Astrocyte of the spinal cord (primary cell): ENCODE results near the gene PCNT.

Experiments used
- DNase-seq: peaks from one replicate; pipeline ENCODE4 v3.0.0; 2011; ENCODE audit warnings: low read depth, low spot score
- H3K4me3 ChIP-seq: 2 replicates; pipeline ENCODE4 v1.5.1; 2011; ENCODE audit warnings: low read depth, mild to moderate bottlenecking, low read length, moderate library complexity
- CTCF ChIP-seq: IDR thresholded peaks from 2 replicates; pipeline ENCODE4 v1.5.1; 2012; ENCODE audit warnings: low read depth, mild to moderate bottlenecking, low read length, inconsistent platforms
- in situ Hi-C: cut with HindIII; loops from 2 replicates; pipeline ENCODE4 v1.10.0; 2017; ENCODE audit warnings: low sequenced_read_pairs

PCNT gene

GRCh38 chr21:46452710-46453109, 128.8 kb downstream of the PCNT start:
- in situ Hi-C loops = no loop called here
- no peak for TF ChIP-seq CTCF
- DNase-seq = no peak
- no peak overlapping the region for H3K4me3 ChIP-seq

GRCh38 chr21:46454142-46454541, 130.2 kb downstream of the PCNT start:
- in situ Hi-C loops = no loop called here
- no peak overlapping the region for H3K4me3 ChIP-seq
- TF ChIP-seq CTCF = no peak
- DNase-seq = no peak

- DNase-seq = no peak
- H3K4me3 ChIP-seq = no peak overlapping the region
- TF ChIP-seq CTCF = no peak
- in situ Hi-C loops = no loop called here
These were observed 130.9 kb downstream of the PCNT start for GRCh38 chr21:46454634-46455390.

- in situ Hi-C loops = no loop called here
- no peak for TF ChIP-seq CTCF
- H3K4me3 ChIP-seq = no peak overlapping the region
- DNase-seq = peak; percentile 72
These were observed 131.8 kb downstream of the PCNT start for GRCh38 chr21:46455575-46456385.

- DNase-seq = no peak
- H3K4me3 ChIP-seq = no peak overlapping the region
- no peak for TF ChIP-seq CTCF
- in situ Hi-C loops = no loop called here
These were observed 132.8 kb downstream of the PCNT start for GRCh38 chr21:46456750-46457149.

- DNase-seq = peak; percentile 32
- peak overlapping the region; percentile 83 for H3K4me3 ChIP-seq
- no peak for TF ChIP-seq CTCF
- in situ Hi-C loops = no loop called here
These were observed 133.9 kb downstream of the PCNT start for GRCh38 chr21:46457801-46458314.
